ENCODE measurements around the gene GPC1.

Gene GPC1

DNA sequence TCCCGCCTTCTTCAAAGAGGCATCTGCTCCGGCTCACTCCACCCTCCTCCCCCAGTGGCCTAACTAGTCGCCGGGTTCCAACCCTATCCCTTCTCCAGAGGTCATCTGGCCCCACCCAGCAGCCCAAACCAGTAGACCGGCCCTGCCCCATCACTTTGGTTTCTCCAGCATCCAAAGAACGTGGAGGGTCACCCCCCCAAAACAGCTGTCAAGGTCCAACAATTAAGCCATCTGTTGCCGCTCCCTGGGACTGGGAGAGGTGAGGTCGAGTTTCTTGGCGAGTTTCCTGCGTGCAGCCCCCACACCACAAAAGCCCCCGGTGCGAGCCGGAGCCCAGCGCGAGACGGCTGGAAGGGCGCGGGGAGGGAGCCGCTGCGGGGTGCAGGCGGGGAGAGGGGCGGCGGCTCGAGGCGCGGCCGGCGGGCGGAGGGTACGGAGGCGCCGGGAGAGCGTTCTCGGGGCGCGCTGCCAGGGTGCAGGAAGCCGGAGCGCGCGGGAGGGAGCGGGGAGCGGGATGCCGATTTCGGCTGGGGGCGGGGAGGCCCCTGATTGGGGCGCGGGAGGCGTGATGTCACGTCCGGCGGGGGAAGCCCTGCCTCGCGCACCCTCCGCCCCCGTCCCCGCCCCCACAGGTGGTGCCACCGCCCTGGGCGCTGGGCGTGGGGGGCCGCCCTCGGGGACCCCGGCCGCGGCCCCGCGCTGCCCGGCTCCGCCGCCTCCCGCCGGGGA, 571 bp upstream of the GPC1 start:
- FAIRE-seq = no peak
- TF ChIP-seq POLR2A (IDR thresholded peaks at IDR 0.05; ENCODE audit: low read depth, low read length) (no peak), TAF1 (IDR thresholded peaks at IDR 0.05; ENCODE audit: borderline replicate concordance, low read depth, low read length) (no peak), POLR2AphosphoS5 (IDR thresholded peaks at IDR 0.05; ENCODE audit: low read depth, low read length) (no peak)
- peak; percentile 90 for DNase-seq (ENCODE audit: insufficient read length)

DNA sequence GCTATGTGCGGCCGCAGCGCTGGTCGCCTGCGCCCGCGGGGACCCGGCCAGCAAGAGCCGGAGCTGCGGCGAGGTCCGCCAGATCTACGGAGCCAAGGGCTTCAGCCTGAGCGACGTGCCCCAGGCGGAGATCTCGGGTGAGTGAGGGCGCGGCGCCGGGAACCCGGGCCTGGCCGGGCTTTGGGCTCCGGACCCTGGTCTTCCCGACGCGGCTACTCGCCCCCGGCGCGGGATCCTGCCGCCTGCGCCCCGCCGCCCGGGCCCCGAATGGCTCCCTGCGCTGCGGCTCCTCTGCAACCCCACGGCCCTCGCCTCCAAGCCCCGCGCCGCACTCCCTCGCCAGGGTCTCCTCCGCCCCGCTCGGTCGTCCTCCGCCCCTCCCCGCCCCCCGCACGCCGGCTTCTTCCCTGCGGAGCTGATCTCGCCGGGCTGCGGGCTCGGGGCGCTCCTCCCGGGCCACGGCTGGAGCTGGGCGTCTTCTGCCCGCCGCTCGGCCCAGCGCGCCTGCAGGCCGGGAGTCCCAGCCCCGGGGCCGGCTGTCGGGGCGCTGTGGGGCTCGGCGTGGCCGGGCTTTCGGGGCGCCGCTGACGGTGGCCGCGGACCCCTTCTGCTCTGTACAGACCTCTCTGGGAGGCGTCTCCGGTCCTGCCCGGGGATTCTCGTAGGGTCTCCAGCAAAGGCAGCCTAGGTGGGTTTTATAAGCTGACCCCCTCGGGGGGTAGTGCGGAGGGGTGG, 652 bp downstream of the GPC1 start:
- FAIRE-seq (no peak), DNase-seq (ENCODE audit: insufficient read length) (no peak)
- no peak for TF ChIP-seq TAF1 (IDR thresholded peaks at IDR 0.05; ENCODE audit: borderline replicate concordance, low read depth, low read length)
- no peak for TF ChIP-seq POLR2A (IDR thresholded peaks at IDR 0.05; ENCODE audit: low read depth, low read length)
- TF ChIP-seq POLR2AphosphoS5 (IDR thresholded peaks at IDR 0.05; ENCODE audit: low read depth, low read length) = no peak

DNA sequence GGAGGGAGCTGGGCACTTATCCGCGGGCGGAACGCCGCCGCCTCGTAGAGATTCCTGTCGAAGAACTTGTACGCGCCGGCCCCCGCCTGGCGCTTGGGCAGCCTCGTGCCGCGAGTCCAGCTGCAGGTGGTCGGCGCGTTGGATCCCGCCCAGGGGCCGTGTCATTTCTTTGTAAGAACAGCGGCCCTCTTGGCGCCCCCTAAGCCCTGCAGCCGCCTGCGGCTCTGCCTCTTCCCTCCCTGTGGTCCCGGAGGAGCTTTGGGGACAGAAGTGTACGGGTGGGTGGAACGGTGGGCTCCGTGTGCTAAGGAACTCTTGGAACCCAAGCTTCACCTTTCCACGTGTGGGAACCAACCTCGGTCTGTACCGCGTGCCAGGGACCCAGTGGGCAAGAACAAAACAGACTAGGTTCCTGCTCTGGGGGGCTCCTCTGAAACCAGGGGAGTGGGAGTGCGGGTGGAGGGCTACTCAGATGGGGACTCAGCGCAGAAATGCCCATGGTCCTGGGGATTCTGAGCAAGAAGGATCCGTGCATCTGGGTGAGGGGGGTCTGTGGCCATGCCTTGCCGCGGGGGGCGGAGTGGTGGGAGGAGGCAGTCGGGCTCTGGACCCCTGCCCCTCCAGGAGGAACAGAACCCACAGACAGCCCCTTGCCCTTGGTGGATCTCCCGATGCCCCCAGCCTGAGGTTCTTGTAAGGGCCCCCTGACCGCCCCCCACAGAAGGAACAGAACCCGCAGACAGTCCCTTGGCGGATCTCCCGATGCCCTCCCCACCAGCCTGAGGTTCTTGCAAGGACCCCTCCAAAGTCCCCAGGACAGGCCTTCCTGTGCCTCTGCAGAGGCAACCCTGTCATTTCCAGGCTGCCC, 1.5 kb downstream of the GPC1 start:
- no peak for DNase-seq (ENCODE audit: insufficient read length)
- TF ChIP-seq POLR2AphosphoS5 (IDR thresholded peaks at IDR 0.05; ENCODE audit: low read depth, low read length) = no peak
- TF ChIP-seq POLR2A (IDR thresholded peaks at IDR 0.05; ENCODE audit: low read depth, low read length) = no peak
- no peak for TF ChIP-seq TAF1 (IDR thresholded peaks at IDR 0.05; ENCODE audit: borderline replicate concordance, low read depth, low read length)
- no peak for FAIRE-seq

DNA sequence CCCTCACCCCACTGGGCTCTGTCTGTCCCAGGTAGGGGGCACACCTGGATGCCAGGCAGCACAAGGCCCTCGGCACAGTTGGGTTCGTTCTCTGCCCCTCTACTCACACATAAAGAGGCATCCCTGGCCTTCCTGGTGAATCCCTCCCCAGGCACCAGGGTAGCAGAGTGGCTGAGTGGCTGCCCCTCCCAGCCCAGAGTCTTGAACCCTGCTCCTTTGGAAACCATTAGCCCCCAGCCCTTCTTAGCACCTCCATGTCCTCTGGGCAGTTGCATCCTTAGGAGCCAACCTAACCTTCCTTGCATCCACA, 2.0 kb downstream of the GPC1 start:
- FAIRE-seq (no peak), DNase-seq (ENCODE audit: insufficient read length) (no peak)
- no peak for TF ChIP-seq POLR2AphosphoS5 (IDR thresholded peaks at IDR 0.05; ENCODE audit: low read depth, low read length)
- no peak for TF ChIP-seq POLR2A (IDR thresholded peaks at IDR 0.05; ENCODE audit: low read depth, low read length)

DNA sequence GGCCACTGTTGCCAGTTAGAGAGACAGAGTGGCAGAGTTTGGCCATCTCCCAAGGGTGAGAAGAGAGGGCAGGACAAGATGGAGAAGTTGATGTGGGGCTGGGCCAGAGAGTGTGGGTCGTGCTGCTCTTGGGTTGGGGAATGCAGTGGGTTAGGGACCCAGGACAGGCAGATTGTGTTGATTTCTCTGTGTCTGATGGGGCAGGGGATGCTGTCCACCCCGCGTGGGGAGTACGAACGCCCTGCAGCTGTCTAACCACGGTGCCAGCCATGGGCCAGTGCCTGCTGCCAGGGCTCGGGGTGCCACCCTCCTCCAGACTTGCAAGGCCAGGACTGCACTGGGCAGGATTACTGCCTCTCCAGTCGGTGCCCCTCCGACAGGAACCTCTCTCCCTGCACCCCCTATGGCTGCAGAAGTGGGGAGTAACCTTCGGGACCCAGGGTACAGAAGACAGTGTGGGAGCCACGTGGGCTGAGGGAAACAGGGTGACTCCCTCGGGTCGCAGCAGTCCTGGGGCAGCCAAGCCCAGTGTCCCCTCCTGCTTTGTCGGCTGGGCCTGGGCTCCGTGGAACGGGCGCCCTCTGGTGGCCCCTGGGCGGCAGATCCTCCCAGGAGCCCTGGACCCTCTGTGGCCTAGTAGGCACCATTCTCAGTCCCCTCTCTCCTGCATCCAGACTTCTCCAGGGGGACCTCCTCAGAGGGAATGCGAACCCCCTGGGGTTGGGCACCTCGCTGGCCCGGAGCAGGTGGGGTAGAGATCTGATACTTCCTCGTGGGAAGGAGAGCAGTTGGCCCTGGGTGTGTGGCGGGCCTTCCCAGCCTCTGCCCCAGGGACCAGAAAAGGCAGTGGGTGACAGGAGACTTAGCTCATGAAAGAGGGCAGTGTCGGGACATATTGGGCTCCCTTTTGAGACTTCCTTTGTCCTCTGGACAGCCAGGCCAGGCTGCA, 2.7 kb downstream of the GPC1 start:
- TF ChIP-seq POLR2AphosphoS5 (IDR thresholded peaks at IDR 0.05; ENCODE audit: low read depth, low read length) (no peak), POLR2A (IDR thresholded peaks at IDR 0.05; ENCODE audit: low read depth, low read length) (no peak), TAF1 (IDR thresholded peaks at IDR 0.05; ENCODE audit: borderline replicate concordance, low read depth, low read length) (no peak)
- FAIRE-seq (peak; percentile 62), DNase-seq (ENCODE audit: insufficient read length) (peak; percentile 94)

DNA sequence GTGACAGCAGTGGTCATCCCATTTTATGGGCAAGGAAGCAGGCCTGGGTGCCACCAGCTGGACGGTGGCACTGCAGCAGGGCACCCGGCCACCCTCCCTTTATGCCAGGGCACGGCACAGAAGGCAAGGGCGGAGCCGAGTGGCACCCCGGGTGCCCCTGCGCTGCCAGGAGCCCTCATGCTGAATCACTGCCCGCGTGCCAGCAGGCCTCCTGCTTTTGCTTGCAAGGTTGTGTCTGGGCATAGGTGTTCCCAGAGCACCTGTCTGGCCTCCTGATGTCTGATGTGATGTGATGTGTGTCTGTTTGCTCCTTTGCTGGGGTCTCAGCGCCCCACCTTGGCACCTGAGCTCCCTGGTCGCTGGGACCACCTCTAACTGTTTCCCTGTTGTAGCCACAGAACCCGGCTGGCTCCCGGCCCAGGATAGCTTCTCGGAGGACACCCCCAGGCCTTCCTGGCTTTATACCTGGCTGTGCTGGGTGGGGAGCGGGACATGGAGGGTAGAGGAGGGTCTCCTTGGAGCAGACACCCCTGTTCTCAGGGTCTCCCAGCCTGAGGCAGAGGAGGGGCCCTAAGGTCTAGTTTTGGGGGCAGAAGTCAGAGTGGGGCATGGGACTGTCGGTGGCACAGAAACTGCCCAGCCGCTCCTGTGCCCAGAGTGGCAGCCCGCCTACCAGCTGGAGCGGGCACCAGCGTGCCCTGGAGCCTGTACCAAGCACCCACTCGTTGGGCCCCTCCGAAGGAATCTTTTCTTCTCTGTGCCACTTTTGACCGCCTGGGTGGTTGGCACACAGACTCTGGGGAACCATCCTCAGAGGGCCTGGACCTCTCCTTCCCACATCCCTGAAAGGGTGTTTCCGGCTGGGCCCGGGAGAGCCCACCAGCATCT, 3.6 kb downstream of the GPC1 start:
- no peak for DNase-seq (ENCODE audit: insufficient read length)
- TF ChIP-seq POLR2AphosphoS5 (IDR thresholded peaks at IDR 0.05; ENCODE audit: low read depth, low read length) (no peak), TAF1 (IDR thresholded peaks at IDR 0.05; ENCODE audit: borderline replicate concordance, low read depth, low read length) (no peak), POLR2A (IDR thresholded peaks at IDR 0.05; ENCODE audit: low read depth, low read length) (no peak)
- FAIRE-seq = no peak

DNA sequence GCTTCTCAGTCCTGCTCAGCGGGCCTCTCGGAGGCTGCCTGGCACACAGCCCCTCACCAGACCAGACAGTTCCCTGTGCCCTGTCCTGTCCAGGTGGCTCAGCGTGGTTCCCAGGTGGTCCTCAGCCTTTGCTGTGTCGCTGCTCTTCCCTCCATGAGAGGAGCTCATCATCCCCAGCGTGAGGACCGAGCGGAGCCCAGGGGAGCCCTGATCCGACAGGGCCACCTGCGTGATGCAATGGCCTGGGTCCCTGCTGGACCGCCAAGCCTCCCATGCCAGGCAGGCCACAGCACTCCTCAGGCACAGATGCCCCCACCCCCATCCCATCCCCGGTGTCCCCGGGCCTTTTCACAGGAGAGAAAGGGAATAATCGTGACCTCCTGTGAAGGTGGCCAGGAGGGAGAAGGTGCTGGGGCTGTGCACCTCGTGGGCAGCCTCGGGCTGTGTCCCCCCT, 4.3 kb downstream of the GPC1 start:
- TF ChIP-seq POLR2AphosphoS5 (IDR thresholded peaks at IDR 0.05; ENCODE audit: low read depth, low read length) (no peak), TAF1 (IDR thresholded peaks at IDR 0.05; ENCODE audit: borderline replicate concordance, low read depth, low read length) (no peak), POLR2A (IDR thresholded peaks at IDR 0.05; ENCODE audit: low read depth, low read length) (no peak)
- FAIRE-seq (no peak), DNase-seq (ENCODE audit: insufficient read length) (no peak)

DNA sequence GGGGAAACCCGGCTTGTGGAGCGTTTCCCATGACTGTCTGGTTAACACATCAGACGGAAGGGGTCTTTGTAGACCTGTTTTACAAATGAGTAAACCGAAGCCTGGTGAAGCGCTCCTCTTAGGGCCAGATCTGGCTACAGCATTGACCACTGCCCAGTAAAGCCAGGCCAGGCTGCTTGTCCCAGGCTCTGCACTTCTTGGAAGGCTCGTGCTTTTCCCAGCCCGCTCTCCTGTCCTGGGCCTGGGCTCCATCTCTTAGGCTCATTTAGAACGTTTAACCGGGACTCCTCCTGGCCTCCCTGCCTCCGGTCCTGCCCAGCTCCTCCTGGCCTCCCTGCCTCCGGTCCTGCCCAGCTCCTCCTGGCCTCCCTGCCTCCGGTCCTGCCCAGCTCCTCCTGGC, 4.8 kb downstream of the GPC1 start:
- FAIRE-seq = no peak
- DNase-seq (ENCODE audit: insufficient read length) = no peak
- TF ChIP-seq POLR2A (IDR thresholded peaks at IDR 0.05; ENCODE audit: low read depth, low read length) (no peak), POLR2AphosphoS5 (IDR thresholded peaks at IDR 0.05; ENCODE audit: low read depth, low read length) (no peak), TAF1 (IDR thresholded peaks at IDR 0.05; ENCODE audit: borderline replicate concordance, low read depth, low read length) (no peak)

DNA sequence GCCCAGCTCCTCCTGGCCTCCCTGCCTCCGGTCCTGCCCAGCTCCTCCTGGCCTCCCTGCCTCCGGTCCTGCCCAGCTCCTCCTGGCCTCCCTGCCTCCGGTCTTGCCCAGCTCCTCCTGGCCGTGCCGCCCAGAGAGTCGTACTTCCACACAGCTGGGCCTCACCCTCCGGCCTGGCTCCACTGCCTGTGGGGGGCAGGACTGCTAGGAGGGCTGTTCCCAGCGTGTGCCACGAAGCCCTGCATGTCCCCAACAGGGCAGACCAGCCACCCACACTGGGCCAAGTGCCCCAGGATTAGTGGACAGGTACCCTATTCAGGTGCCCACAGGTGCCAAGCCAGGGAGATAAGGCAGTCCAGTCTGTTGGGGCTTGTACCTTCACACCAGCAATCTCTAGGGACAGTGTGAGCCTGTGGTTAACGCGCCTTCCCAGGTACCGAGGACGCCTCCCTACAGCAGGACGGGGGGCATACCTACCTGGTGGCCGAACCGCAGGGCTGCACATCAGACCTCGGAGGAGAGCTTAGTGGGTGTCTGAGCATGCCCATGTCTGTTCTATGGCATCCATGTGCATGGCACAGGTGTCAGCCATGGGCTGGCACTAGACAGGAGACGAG, 5.3 kb downstream of the GPC1 start:
- TF ChIP-seq POLR2A (IDR thresholded peaks at IDR 0.05; ENCODE audit: low read depth, low read length) (no peak), POLR2AphosphoS5 (IDR thresholded peaks at IDR 0.05; ENCODE audit: low read depth, low read length) (no peak), TAF1 (IDR thresholded peaks at IDR 0.05; ENCODE audit: borderline replicate concordance, low read depth, low read length) (no peak)
- FAIRE-seq (no peak), DNase-seq (ENCODE audit: insufficient read length) (no peak)
